ENCODE data around the gene FSTL5.

The FSTL5 gene

DNA sequence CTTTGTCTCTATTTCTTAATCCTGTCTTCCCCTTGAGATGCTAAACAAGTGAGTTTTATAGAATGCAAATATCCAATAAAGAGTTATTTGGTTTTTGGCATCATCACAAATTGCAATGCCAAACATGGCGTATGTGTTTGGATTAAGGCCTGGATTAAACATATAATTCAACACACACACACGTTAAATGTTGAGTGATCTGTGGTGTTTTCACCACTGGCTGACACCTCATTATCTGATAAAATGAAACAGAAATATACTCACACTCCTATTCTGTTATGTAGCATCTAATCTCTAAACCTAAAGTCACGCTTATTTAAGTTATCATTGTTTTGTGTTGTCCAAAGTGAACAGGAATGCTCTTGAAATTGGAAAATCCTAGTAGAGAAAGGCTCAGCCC lies 506.2 kb downstream of the FSTL5 start:
- Histone ChIP-seq H3K4me3 (ENCODE audit: low read length) (no peak overlapping the region), H3K27me3 (ENCODE audit: control insufficient read depth, low read length) (no peaks in the 10 kb centered on the region), H3K79me2 (ENCODE audit: control insufficient read depth, low read length) (no peaks in the 10 kb centered on the region), H3K9me3 (ENCODE audit: control insufficient read depth, insufficient read depth, low read length) (no peaks in the 10 kb centered on the region), H3K4me1 (ENCODE audit: control insufficient read depth, low read length) (no peaks in the 10 kb centered on the region), H3K9me2 (replicated peaks; ENCODE audit: control insufficient read depth, low read length) (no peaks in the 10 kb centered on the region), H3K27ac (ENCODE audit: low read depth, low read length) (no peak overlapping the region), H3K36me3 (ENCODE audit: control insufficient read depth, low read length) (no peaks in the 10 kb centered on the region), H3K4me2 (ENCODE audit: low read length) (no peak overlapping the region), H4K20me1 (ENCODE audit: control insufficient read depth, insufficient read depth, low read depth, low read length) (no peaks in the 10 kb centered on the region), H3F3A (ENCODE audit: control insufficient read depth, insufficient read depth) (no peaks in the 10 kb centered on the region)
- TF ChIP-seq, protein P1, sequence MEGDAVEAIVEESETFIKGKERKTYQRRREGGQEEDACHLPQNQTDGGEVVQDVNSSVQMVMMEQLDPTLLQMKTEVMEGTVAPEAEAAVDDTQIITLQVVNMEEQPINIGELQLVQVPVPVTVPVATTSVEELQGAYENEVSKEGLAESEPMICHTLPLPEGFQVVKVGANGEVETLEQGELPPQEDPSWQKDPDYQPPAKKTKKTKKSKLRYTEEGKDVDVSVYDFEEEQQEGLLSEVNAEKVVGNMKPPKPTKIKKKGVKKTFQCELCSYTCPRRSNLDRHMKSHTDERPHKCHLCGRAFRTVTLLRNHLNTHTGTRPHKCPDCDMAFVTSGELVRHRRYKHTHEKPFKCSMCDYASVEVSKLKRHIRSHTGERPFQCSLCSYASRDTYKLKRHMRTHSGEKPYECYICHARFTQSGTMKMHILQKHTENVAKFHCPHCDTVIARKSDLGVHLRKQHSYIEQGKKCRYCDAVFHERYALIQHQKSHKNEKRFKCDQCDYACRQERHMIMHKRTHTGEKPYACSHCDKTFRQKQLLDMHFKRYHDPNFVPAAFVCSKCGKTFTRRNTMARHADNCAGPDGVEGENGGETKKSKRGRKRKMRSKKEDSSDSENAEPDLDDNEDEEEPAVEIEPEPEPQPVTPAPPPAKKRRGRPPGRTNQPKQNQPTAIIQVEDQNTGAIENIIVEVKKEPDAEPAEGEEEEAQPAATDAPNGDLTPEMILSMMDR (IDR thresholded peaks at IDR 0.05; ENCODE audit: low read depth, low read length, poor library complexity, severe bottlenecking): no peak
- no peak for TF ChIP-seq EZH2phosphoT487 (IDR thresholded peaks at IDR 0.05; ENCODE audit: borderline replicate concordance, low read length)

DNA sequence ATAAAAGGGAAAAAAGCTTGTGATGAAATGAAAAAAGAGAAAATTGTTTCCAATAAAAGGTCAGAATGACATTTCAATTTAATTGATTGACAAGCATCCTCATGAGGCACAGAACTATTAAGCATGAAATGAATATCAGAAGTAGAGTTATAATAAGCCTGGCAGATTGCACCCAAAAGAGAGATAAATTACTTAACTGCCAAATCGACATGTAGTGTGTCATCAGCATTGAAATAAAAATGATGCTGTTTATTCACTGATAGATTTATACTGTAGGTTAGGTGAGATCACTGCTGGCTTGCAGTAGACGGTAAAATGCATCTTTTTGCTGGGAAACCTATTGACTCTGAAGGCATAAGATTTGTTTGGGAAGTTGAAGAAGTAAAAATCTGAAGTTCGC lies 507.2 kb downstream of the FSTL5 start:
- no peaks in the 10 kb centered on the region for H3K27me3 ChIP-seq (ENCODE audit: control insufficient read depth, low read length)
- no peaks in the 10 kb centered on the region for H3F3A ChIP-seq (ENCODE audit: control insufficient read depth, insufficient read depth)
- H3K9me2 ChIP-seq (replicated peaks; ENCODE audit: control insufficient read depth, low read length): no peaks in the 10 kb centered on the region
- H4K20me1 ChIP-seq (ENCODE audit: control insufficient read depth, insufficient read depth, low read depth, low read length): no peaks in the 10 kb centered on the region
- H3K36me3 ChIP-seq (ENCODE audit: control insufficient read depth, low read length): no peaks in the 10 kb centered on the region
- no peaks in the 10 kb centered on the region for H3K9me3 ChIP-seq (ENCODE audit: control insufficient read depth, insufficient read depth, low read length)
- no peaks in the 10 kb centered on the region for H3K79me2 ChIP-seq (ENCODE audit: control insufficient read depth, low read length)
- H3K4me3 ChIP-seq (ENCODE audit: low read length): no peak overlapping the region
- no peak for TF ChIP-seq EZH2phosphoT487 (IDR thresholded peaks at IDR 0.05; ENCODE audit: borderline replicate concordance, low read length)
- TF ChIP-seq, protein P1 (IDR thresholded peaks at IDR 0.05; ENCODE audit: low read depth, low read length, poor library complexity, severe bottlenecking): no peak
- no peak overlapping the region for H3K27ac ChIP-seq (ENCODE audit: low read depth, low read length)
- H3K4me1 ChIP-seq (ENCODE audit: control insufficient read depth, low read length): no peaks in the 10 kb centered on the region
- H3K4me2 ChIP-seq (ENCODE audit: low read length): no peak overlapping the region

DNA sequence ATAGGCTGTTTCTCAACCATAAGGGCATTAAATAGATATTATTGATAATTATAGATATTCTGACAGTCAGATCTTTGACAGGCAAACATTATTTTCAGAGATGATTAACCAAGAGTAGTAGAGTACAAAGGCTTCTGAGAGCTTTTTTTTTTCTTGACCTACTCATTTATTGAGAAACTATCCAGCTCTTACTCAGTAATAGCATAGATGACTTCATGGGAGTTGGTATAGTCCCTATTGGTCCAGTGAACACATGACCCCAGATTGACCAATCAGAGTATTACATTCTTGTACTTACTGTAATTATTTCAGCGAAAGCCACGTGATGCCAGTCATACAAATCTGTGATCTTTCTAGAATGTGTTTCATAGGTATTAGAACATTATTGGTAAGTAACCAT lies 508.7 kb downstream of the FSTL5 start:
- H3K9me3 ChIP-seq (ENCODE audit: control insufficient read depth, insufficient read depth, low read length): no peaks in the 10 kb centered on the region
- no peaks in the 10 kb centered on the region for H3F3A ChIP-seq (ENCODE audit: control insufficient read depth, insufficient read depth)
- TF ChIP-seq, protein P1 (IDR thresholded peaks at IDR 0.05; ENCODE audit: low read depth, low read length, poor library complexity, severe bottlenecking): no peak
- no peak for TF ChIP-seq EZH2phosphoT487 (IDR thresholded peaks at IDR 0.05; ENCODE audit: borderline replicate concordance, low read length)

More for the DNA sequence above, 508.7 kb downstream of the FSTL5 start:
- Histone ChIP-seq H3K27me3 (ENCODE audit: control insufficient read depth, low read length) (no peaks in the 10 kb centered on the region), H4K20me1 (ENCODE audit: control insufficient read depth, insufficient read depth, low read depth, low read length) (no peaks in the 10 kb centered on the region), H3K4me3 (ENCODE audit: low read length) (no peak overlapping the region), H3K79me2 (ENCODE audit: control insufficient read depth, low read length) (no peaks in the 10 kb centered on the region), H3K4me2 (ENCODE audit: low read length) (no peak overlapping the region), H3K27ac (ENCODE audit: low read depth, low read length) (no peak overlapping the region), H3K9me2 (replicated peaks; ENCODE audit: control insufficient read depth, low read length) (no peaks in the 10 kb centered on the region), H3K36me3 (ENCODE audit: control insufficient read depth, low read length) (no peaks in the 10 kb centered on the region), H3K4me1 (ENCODE audit: control insufficient read depth, low read length) (peaks cover 4% of the 10 kb centered on the region; the same call in 1 of the 2 replicates)

Measured in DOHH2 (cell line).